Ureter (tissue), 1 donor: Measurements from ENCODE around the gene CMTR1. TPM values are rescaled to one million over a fixed set of nuclear protein-coding genes. Genes with fewer than 3 reads are reported as not detected.

ENCODE experiments used
- DNase-seq: peaks from one replicate; pipeline ENCODE4 v3.0.0-alpha.2; 2020; ENCODE audit warnings: low spot score
- total RNA-seq: library from RNA; stranded (reverse); gene quantifications from one replicate; pipeline ENCODE4 v1.2.4, GENCODE V29; 2023
- donor health status: DM: yes; HTN: yes; CAD: no.

CMTR1 gene
- total RNA-seq, 1 donor from 2014 or later, result 44.5 TPM

DNA sequence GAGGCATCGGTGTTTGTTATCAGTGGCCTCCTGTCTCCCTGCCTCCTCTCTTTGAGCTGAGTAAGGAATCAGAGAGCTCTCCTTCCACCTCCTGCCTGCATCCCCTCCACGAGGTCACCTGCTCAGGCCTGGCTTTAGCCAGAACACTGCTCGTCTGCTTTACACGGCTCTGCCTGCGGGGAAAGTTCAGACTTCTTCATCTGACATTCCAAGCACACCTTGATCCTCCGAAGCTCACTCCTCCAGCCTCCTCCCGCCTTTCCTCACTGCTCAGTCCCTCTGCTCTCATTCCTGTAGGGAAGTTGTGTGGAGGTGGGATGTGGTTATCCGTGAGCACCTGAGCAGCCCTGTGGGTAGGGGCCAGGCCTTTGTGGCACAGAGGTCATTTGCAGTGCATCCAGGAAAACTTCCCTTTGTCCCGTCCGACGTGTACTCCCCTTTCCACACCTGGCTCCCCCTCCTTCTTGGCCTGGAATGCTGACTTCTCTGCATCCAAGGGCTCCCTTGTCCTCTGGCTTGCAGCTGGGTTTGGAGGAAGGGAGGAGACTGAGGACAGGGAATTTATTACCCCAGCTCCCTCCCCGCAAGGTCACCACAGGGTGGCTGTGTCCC lies 79.5 kb downstream of the CMTR1 start:
- DNase-seq, result no peak

- no peak for DNase-seq
Observed at GRCh38 chr6:37513155-37513554, 80.1 kb downstream of the CMTR1 start.

- DNase-seq, result no peak
Observed at GRCh38 chr6:37513576-37513975, 80.6 kb downstream of the CMTR1 start.

DNA sequence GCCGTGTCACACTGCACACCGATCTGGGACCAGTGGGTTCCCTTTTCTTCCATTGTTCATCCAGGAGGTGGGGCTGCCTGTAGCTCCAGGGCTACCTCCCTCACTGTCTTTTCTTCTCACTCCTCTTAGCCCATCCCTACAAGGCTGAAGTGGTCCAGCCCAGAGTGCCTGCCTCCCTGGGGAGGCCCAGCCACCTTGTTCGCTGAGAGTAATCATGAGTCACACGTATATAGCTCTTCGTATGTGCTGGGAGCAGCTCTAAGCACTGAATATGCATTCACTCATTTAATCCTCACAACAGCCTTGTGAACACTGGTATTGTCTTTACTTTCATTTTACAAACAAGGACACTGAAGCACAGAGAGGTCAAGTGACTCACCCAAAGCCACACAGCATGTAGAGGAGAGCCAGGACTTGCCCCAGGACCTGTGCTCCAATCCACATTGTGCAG lies 81.3 kb downstream of the CMTR1 start:
- DNase-seq, result no peak

GRCh38 chr6:37514837-37515236 lies 81.8 kb downstream of the CMTR1 start:
- no peak for DNase-seq

- no peak for DNase-seq
Observed at GRCh38 chr6:37515712-37516075, 82.7 kb downstream of the CMTR1 start.

GRCh38 chr6:37516076-37516919 lies 83.3 kb downstream of the CMTR1 start:
- DNase-seq, result peak; percentile 71

- no peak for DNase-seq
Observed at GRCh38 chr6:37516920-37517405, 83.9 kb downstream of the CMTR1 start.

- no peak for DNase-seq
Observed at GRCh38 chr6:37517411-37517812, 84.4 kb downstream of the CMTR1 start.

DNA sequence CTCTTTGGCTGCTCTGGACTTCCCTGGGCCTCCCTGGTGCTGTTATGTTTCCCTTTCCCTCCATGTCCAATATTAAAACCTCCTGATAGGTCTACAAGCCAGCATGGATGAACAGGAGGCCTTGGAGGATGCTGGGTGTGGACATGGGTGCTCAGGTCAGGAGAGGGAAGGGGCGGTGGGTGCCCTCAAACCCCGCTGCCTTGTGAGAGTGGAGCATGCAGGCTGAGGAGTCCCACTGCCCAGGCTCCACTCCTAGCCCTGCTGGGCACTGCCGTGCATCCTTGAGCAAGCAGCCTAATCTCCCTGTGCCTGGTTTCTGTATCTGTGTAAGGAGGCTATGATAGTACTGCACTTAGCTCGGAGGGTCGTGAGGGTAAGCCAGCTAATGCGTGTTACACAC lies 85.1 kb downstream of the CMTR1 start:
- no peak for DNase-seq

GRCh38 chr6:37519461-37519860 lies 86.4 kb downstream of the CMTR1 start:
- DNase-seq, result no peak

- no peak for DNase-seq
Observed at GRCh38 chr6:37520926-37521325, 87.9 kb downstream of the CMTR1 start.

- no peak for DNase-seq
Observed at GRCh38 chr6:37521674-37522073, 88.7 kb downstream of the CMTR1 start.

DNA sequence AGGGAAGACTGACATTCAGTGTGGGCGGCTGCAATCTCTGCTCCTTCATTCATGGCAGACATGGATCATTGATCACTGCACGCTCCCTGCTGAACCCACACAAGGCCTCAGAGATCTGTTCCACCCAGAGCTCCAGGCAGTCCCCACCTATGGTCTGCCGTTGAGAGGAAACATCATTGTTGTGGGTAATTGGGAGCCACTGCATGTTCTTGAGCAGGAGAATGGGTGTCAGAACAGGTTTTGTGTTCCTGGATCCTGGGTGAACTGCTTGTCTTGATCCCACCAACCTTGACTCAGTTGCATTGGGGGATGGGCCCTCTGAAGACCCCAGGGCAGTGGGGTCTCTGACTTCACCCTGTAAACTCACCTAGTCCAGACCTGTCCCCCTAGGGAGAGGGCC lies 89.8 kb downstream of the CMTR1 start:
- DNase-seq, result no peak

- DNase-seq, result no peak
Observed at GRCh38 chr6:37523412-37523811, 90.4 kb downstream of the CMTR1 start.

DNA sequence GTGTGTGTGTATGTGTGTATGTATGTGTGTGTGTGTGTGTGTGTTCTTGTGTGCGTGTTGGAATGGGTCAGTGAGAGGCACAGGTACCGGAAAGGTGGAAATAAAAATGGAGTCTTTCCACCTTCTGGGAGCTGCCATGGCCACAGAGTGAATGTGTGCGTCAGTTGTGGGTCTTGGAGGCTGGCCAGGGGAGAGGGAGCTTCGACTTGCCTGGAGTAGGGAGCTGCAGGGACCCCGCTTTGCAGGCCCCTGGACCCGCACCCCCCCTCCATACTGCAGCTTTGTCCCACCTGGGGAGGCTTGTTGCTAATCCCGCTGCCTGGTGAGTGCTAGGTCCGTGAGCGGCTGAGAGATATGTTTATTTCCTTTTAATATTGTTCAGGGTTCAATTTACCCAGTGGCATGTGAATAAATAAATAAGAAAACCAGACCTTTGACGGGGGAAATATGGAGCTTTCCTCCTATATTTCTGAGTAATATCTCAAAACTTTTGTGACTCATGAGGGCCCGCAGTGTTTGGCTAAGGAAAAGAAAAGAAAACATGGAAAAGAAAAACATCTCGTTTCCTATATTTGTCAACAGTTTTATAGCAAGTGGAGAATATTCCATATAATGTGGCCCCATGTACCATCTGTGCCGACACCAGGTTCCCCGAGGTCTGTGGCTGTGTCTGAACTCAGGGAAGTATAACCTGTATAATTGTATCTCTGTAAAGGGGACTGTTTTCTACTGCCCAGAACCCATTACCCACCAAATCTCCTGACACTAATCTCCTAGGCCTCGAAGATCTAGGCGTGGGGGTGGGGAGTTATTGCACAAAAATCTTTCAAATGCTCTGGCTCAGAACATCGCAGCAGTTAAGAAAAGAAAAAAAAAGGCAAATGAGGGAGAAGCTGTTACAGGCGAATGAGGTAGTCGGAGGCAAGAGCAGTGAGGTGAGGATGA lies 91.3 kb downstream of the CMTR1 start:
- no peak for DNase-seq

- DNase-seq, result no peak
Observed at GRCh38 chr6:37524970-37525318, 91.9 kb downstream of the CMTR1 start.

DNA sequence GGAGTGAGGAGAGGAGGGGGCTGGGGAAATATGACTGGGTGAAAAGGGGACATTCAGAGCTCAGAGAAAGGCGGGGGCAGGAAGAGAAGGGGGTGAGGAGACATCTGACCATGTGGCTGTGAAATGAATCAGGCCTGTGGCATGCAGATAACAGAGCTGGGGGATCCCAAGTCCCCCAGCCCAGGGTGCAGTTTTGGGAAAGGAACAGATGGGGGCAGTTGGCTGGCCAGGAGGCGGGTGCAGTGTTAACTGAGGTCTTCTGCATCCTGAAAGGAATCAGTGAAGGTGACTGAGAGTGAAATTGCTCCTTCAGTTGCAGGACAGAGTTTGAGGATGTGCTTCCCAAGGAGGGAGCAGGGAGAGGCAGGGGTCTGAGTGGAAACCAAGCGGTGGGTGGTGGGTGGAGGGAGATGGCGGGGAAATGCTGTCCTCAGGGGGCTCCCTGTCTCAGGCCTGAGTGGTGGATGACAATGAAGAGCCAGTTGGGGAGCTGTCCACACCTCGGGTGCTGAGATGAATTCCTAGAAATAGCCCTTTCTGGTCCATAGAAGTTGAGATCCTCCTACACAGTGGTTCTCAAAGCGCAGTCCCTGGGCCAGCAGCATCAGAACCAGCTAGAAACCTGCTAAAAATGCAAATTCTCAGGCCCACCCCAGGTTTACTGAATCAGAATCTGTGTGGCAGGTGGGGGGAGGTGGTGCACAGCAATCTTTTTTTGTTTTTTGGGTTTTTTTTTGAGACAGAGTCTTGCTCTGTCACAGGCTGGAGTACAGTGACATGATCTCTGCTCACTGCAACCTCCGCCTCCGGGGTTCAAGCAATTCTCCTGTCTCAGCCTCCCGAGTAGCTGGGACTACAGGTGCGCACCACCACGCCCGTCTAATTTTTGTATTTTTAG lies 92.7 kb downstream of the CMTR1 start:
- no peak for DNase-seq

DNA sequence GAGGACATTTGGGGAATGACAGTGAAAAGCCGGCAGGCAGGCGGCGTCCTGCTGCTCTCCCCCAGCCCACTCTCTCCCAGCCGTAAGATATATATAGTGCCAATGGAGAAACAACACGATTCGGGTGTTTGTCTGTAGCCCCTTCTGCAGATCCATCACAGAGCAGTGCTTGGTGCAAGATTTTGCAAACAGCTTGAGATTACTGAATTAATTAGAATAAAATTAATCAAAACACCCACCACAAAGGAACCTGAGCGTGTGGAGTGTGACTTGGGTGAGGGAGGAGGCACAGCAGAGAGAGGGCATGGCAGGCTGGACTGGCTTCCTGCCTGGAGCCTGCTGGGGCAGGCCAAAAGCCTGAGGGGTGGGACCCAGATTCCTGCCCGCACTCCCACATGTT lies 95.5 kb downstream of the CMTR1 start:
- DNase-seq, result no peak

DNA sequence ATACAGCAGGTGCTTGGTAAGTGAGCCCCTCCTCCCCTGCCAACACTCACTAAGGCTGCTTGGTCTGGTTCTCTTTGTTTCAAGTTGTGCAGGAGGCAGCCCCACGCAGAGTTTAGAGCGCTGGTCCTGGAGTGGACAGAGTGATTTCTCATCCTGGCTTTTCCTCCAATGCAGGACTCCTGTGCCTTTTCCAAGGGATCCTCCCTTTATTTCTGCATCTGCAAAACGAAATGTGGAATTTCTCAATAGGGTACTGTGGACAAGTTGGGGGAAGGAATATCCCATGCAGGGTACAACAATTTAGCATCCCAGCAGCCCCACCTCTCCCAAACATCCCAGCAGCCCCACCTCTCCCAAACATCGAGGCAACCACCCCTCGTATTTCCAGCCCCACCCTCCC lies 97.3 kb downstream of the CMTR1 start:
- no peak for DNase-seq

DNA sequence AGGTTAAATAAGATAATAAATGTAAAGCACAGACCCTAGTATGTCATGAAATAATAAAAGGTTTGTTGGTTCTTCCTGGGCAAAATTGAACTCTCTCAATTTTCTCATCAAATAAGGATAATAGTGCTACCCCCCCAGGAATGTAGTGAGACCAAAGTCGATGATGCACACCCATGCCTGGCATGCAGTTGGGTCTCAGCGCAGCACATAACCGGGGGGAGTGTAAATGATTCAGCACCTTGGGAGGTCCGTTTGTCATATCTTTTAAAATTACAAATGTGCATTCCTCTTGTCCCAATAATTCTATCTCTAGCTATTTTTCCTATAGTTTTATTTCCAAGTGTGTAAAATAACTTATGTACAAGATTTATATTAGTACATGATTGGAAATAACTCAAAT lies 98.0 kb downstream of the CMTR1 start:
- no peak for DNase-seq
